HL-60 (cell line): ENCODE results near the gene MIF.

Source experiments
- DNase-seq, 2 experiments: peaks; one replicate each; pipeline ENCODE4 v3.0.0-alpha.2; 2010 to 2020; ENCODE audit warnings: low read depth in 1 of 2, low spot score in 1 of 2
- H3K27ac ChIP-seq: fragments of 250-450 bp; sonication (Bioruptor Pico); replicated peaks from 2 replicates; pipeline ENCODE4 v1.5.1; 2020; ENCODE audit warnings: mild to moderate bottlenecking, moderate library complexity
- H3K27me3 ChIP-seq: fragments of 250-450 bp; sonication (Bioruptor Pico); 2 replicates; pipeline ENCODE4 v1.5.1; 2021; ENCODE audit warnings: mild to moderate bottlenecking, moderate library complexity; ENCODE audit not compliant: insufficient read depth, poor library complexity, severe bottlenecking
- H3K4me3 ChIP-seq: replicated peaks from 2 replicates; pipeline ENCODE4 v1.5.1; 2011; ENCODE audit warnings: mild to moderate bottlenecking, control low read depth, low read length; ENCODE audit not compliant: insufficient read depth
- GABPA ChIP-seq: IDR thresholded peaks from 2 replicates; pipeline ENCODE4 v1.6.1; 2012; ENCODE audit warnings: low read depth
- POLR2AphosphoS5 ChIP-seq: IDR thresholded peaks from 2 replicates; pipeline ENCODE4 v1.6.1; 2012; ENCODE audit warnings: low read depth
- SPI1 ChIP-seq: IDR thresholded peaks from 2 replicates; pipeline ENCODE4 v1.6.1; 2012; ENCODE audit warnings: low read depth, mild to moderate bottlenecking, borderline replicate concordance
- TF ChIP-seq, protein P1 (sequence below): IDR thresholded peaks from 2 replicates; pipeline ENCODE4 v1.6.1; 2012; ENCODE audit warnings: low read depth; ENCODE audit not compliant: insufficient replicate concordance
- TF ChIP-seq, protein P2 (sequence below): IDR thresholded peaks from one replicate; pipeline ENCODE4 v1.5.1; 2011; ENCODE audit warnings: low read length, control low read depth, inconsistent platforms; ENCODE audit not compliant: insufficient read depth

MIF gene

DNA sequence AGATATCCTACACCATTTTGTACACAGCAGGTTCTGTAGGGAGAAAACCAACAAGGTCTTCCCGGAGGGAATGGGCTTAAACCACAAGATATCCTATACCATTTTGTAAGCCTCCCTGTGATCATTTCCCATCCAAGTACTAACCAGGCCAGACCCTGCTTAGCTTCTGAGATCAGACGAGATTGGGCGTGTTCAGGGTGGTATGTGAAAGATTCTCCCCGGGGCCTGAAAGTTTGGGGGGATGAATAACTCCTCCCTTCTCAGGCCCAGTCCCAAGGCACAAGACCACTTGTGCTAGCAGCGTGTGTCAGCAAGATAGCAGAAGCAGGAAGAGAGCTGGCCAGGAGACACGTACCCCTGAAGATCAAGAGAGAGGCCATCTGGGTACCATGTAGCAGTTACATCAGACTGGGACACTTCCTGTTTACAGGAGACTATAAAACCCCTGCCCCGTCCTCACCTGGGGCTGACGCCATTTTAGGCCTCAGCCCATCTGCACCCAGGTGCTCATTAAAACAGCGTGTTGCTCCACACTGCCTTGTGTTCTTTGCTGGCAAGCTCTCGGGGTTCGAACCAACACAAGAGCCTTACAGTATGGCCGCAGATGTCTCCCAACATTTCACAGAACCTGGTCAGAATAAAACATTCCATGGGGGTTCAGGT lies 17.3 kb downstream of the MIF start:
- DNase-seq = no peak
- TF ChIP-seq, protein P1, sequence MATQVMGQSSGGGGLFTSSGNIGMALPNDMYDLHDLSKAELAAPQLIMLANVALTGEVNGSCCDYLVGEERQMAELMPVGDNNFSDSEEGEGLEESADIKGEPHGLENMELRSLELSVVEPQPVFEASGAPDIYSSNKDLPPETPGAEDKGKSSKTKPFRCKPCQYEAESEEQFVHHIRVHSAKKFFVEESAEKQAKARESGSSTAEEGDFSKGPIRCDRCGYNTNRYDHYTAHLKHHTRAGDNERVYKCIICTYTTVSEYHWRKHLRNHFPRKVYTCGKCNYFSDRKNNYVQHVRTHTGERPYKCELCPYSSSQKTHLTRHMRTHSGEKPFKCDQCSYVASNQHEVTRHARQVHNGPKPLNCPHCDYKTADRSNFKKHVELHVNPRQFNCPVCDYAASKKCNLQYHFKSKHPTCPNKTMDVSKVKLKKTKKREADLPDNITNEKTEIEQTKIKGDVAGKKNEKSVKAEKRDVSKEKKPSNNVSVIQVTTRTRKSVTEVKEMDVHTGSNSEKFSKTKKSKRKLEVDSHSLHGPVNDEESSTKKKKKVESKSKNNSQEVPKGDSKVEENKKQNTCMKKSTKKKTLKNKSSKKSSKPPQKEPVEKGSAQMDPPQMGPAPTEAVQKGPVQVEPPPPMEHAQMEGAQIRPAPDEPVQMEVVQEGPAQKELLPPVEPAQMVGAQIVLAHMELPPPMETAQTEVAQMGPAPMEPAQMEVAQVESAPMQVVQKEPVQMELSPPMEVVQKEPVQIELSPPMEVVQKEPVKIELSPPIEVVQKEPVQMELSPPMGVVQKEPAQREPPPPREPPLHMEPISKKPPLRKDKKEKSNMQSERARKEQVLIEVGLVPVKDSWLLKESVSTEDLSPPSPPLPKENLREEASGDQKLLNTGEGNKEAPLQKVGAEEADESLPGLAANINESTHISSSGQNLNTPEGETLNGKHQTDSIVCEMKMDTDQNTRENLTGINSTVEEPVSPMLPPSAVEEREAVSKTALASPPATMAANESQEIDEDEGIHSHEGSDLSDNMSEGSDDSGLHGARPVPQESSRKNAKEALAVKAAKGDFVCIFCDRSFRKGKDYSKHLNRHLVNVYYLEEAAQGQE = no peak
- TF ChIP-seq GABPA (no peak), SPI1 (no peak), POLR2AphosphoS5 (no peak)
- TF ChIP-seq, protein P2, sequence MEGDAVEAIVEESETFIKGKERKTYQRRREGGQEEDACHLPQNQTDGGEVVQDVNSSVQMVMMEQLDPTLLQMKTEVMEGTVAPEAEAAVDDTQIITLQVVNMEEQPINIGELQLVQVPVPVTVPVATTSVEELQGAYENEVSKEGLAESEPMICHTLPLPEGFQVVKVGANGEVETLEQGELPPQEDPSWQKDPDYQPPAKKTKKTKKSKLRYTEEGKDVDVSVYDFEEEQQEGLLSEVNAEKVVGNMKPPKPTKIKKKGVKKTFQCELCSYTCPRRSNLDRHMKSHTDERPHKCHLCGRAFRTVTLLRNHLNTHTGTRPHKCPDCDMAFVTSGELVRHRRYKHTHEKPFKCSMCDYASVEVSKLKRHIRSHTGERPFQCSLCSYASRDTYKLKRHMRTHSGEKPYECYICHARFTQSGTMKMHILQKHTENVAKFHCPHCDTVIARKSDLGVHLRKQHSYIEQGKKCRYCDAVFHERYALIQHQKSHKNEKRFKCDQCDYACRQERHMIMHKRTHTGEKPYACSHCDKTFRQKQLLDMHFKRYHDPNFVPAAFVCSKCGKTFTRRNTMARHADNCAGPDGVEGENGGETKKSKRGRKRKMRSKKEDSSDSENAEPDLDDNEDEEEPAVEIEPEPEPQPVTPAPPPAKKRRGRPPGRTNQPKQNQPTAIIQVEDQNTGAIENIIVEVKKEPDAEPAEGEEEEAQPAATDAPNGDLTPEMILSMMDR = no peak
- Histone ChIP-seq H3K27me3 (no peaks in the 10 kb centered on the region), H3K4me3 (no peak overlapping the region), H3K27ac (no peak overlapping the region)

DNA sequence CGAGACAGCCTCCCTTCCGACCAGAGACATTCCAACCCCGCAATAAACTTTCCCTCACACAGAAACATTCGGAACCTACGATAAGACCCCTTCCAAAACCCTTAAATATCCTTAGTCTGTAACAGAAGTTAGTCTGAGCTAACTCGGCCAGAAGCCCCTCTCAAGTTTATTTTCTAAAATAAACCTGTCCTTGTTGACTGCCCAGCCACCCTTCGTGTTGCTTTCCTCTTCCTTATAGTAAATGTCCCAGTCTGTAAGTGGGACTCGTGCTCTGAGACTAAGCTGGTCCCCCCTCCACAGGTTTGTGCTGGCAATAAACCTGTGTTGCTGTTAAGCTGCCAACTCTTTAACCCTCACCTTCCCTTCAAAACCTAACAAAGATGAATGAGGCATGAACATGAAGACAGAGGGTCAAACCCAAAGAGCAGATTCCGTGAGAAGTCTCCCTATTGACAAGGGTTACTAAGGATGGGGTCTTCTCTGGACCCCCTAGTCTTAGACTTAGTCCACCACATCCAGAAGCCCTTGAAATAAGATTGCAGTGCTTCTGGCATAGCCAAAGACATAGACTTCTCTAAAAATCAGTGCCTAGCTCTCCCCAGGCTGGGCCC lies 18.2 kb downstream of the MIF start:
- H3K27me3 ChIP-seq = no peaks in the 10 kb centered on the region
- no peak for TF ChIP-seq GABPA
- TF ChIP-seq, protein P2 = no peak
- no peak for TF ChIP-seq SPI1
- no peak for TF ChIP-seq POLR2AphosphoS5
- TF ChIP-seq, protein P1 = no peak
- no peak overlapping the region for H3K27ac ChIP-seq
- H3K4me3 ChIP-seq = no peak overlapping the region
- DNase-seq = no peak

DNA sequence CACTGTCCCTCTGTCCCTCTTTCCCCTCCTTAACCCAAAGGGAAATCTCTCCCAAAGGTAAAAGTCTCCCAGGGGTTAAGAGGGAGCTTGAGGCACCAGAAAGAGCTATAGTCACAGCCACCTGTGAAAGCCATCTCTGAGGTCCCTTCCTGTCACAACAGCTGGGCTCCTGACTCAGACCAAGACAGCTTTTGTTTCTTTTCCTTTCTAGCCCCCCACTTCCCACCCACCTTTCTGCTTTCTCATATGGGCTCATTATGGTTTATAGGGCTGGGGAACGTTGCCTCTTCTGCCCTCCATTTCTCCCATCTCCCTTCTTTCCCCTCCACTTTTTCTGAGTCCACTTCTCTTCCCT lies 19.1 kb downstream of the MIF start:
- Histone ChIP-seq H3K4me3 (peak overlapping the region; percentile 55), H3K27ac (peak overlapping the region; percentile 88), H3K27me3 (no peaks in the 10 kb centered on the region)
- TF ChIP-seq GABPA = no peak
- TF ChIP-seq, protein P1 = no peak
- TF ChIP-seq SPI1 = no peak
- TF ChIP-seq, protein P2 = no peak
- no peak for TF ChIP-seq POLR2AphosphoS5
- DNase-seq = no peak
